Calu3 (cell line): ENCODE data around the gene BACH1. TPM values are rescaled to one million over a fixed set of nuclear protein-coding genes. Genes with fewer than 3 reads are reported as not detected.

ENCODE experiments used
- BruUV-seq: library from RNA; stranded (reverse); fragments of 400-500 nt; replicated peaks from 2 replicates; lab custom pipeline; 2021; lab: Mats Ljungman, UMichigan
- CTCF ChIA-PET: fragments of 300-600 bp; sonication (Branson Sonifier 250); formaldehyde crosslinking; loops from one replicate; lab custom pipeline; 2022; ENCODE audit warnings: antibody characterized with exemption; lab: Charles Lee
- DNase-seq: peaks from one replicate; pipeline ENCODE4 v3.0.0; 2022
- H3K27ac Mint-ChIP-seq: one replicate; pipeline ENCODE4 v1.8.0; 2022; ENCODE audit warnings: mixed read lengths; ENCODE audit not compliant: unreplicated experiment
- H3K27me3 Mint-ChIP-seq: one replicate; pipeline ENCODE4 v1.8.0; 2022; ENCODE audit warnings: mixed read lengths; ENCODE audit not compliant: unreplicated experiment
- H3K36me3 Mint-ChIP-seq: one replicate; pipeline ENCODE4 v1.8.0; 2022; ENCODE audit warnings: mild to moderate bottlenecking, moderate library complexity, mixed read lengths; ENCODE audit not compliant: insufficient read depth, unreplicated experiment
- H3K4me1 Mint-ChIP-seq: one replicate; pipeline ENCODE4 v1.8.0; 2022; ENCODE audit warnings: mild to moderate bottlenecking, low read depth, mixed read lengths; ENCODE audit not compliant: unreplicated experiment
- H3K4me3 Mint-ChIP-seq: one replicate; pipeline ENCODE4 v1.8.0; 2022; ENCODE audit warnings: mild to moderate bottlenecking, low read depth, moderate library complexity, mixed read lengths; ENCODE audit not compliant: unreplicated experiment
- H3K9me3 Mint-ChIP-seq: one replicate; pipeline ENCODE4 v1.8.0; 2022; ENCODE audit warnings: low read depth, mixed read lengths; ENCODE audit not compliant: unreplicated experiment
- CTCF ChIP-seq: fragments of 200-600 bp; IDR thresholded peaks from one replicate; pipeline ENCODE4 v1.8.0; 2022; ENCODE audit warnings: antibody characterized with exemption; ENCODE audit not compliant: unreplicated experiment
- intact Hi-C: fragments of 100-400 bp; cut with micrococcal nuclease; formaldehyde crosslinking; loops from one replicate; pipeline ENCODE4 v1.10.0; 2022; ENCODE audit not compliant: unreplicated experiment
- total RNA-seq: library from RNA; stranded (reverse); gene quantifications from 2 replicates; pipeline ENCODE4 v1.2.3, GENCODE V29; 2022

BACH1 gene
- total RNA-seq, 1 experiment from 2014 or later: 80.2 TPM

- DNase-seq: no peak
- Mint-ChIP-seq H3K4me3 (no peak overlapping the region), H3K4me1 (peaks cover 8% of the 10 kb centered on the region), H3K27me3 (no peaks in the 10 kb centered on the region), H3K27ac (no peak overlapping the region), H3K36me3 (peaks cover 16% of the 10 kb centered on the region), H3K9me3 (no peaks in the 10 kb centered on the region)
- intact Hi-C loops: no loop called here
- CTCF ChIA-PET: no interaction called here
- no peak for TF ChIP-seq CTCF
- BruUV-seq: no TSS peak
Observed at GRCh38 chr21:29295066-29295650, 3.6 kb upstream of the BACH1 start.

- Mint-ChIP-seq H3K9me3 (no peaks in the 10 kb centered on the region), H3K4me3 (no peak overlapping the region), H3K27me3 (no peaks in the 10 kb centered on the region), H3K4me1 (peaks cover 8% of the 10 kb centered on the region), H3K36me3 (peaks cover 25% of the 10 kb centered on the region), H3K27ac (no peak overlapping the region)
- TF ChIP-seq CTCF: no peak
- CTCF ChIA-PET: no interaction called here
- no TSS peak for BruUV-seq
- DNase-seq: no peak
- intact Hi-C loops: no loop called here
Observed at GRCh38 chr21:29296446-29296845, 2.3 kb upstream of the BACH1 start.

- intact Hi-C loops: no loop called here
- CTCF ChIA-PET: no interaction called here
- H3K36me3 Mint-ChIP-seq: peaks cover 34% of the 10 kb centered on the region
- peaks cover 8% of the 10 kb centered on the region for H3K4me1 Mint-ChIP-seq
- no peak for DNase-seq
- no peaks in the 10 kb centered on the region for H3K27me3 Mint-ChIP-seq
- peak overlapping the region; percentile 94 for H3K4me3 Mint-ChIP-seq
- TF ChIP-seq CTCF: no peak
- no peaks in the 10 kb centered on the region for H3K9me3 Mint-ChIP-seq
- no peak overlapping the region for H3K27ac Mint-ChIP-seq
- no TSS peak for BruUV-seq
Observed at GRCh38 chr21:29297483-29298347, 1.0 kb upstream of the BACH1 start.

GRCh38 chr21:29299046-29299915 is 559 bp downstream of the BACH1 start:
- Mint-ChIP-seq H3K27ac (peak overlapping the region; percentile 92), H3K4me3 (peak overlapping the region; percentile 94), H3K4me1 (peaks cover 9% of the 10 kb centered on the region), H3K9me3 (no peaks in the 10 kb centered on the region), H3K27me3 (no peaks in the 10 kb centered on the region), H3K36me3 (peaks cover 35% of the 10 kb centered on the region)
- TSS peak; percentile 29 for BruUV-seq
- no peak for TF ChIP-seq CTCF
- CTCF ChIA-PET: interaction anchor here (0.6 to 1.7 kb wide), 5 partner anchors 15 to 117 kb away, joined by 3 to 8 read pairs (median 3); no protein-coding TSS in a partner anchor
- intact Hi-C loops: no loop called here
- DNase-seq: peak; percentile 48
